H9 (cell line): Measurements from ENCODE around the gene RERE. TPM values are rescaled to one million over a fixed set of nuclear protein-coding genes. Genes with fewer than 3 reads are reported as not detected.

ENCODE experiments used
- DNase-seq: peaks from one replicate; pipeline ENCODE4 v3.0.0-alpha.2; 2017
- H2AFZ ChIP-seq: one replicate; pipeline ENCODE4 v1.6.1; 2013; ENCODE audit warnings: mild to moderate bottlenecking, low read length, control low read depth, moderate library complexity
- H2AK5ac ChIP-seq: 2 replicates; pipeline ENCODE4 v1.6.1; 2013; ENCODE audit warnings: low read length, control low read depth, mixed read lengths; ENCODE audit not compliant: insufficient read length
- H2BK120ac ChIP-seq: one replicate; pipeline ENCODE4 v1.6.1; 2013; ENCODE audit warnings: low read depth, mild to moderate bottlenecking, low read length, control low read depth, inconsistent platforms; ENCODE audit not compliant: poor library complexity, severe bottlenecking
- H2BK12ac ChIP-seq: 2 replicates; pipeline ENCODE4 v1.6.1; 2013; ENCODE audit warnings: low read length, control low read depth, mixed read lengths, low read depth; ENCODE audit not compliant: insufficient read length
- H2BK15ac ChIP-seq: 2 replicates; pipeline ENCODE4 v1.6.1; 2013; ENCODE audit warnings: low read depth, low read length, control low read depth
- H2BK20ac ChIP-seq: one replicate; pipeline ENCODE4 v1.6.1; 2013; ENCODE audit warnings: low read depth, mild to moderate bottlenecking, low read length, control low read depth, inconsistent platforms; ENCODE audit not compliant: poor library complexity, severe bottlenecking
- H2BK5ac ChIP-seq: 2 replicates; pipeline ENCODE4 v1.6.1; 2013; ENCODE audit warnings: low read length, control low read depth, mixed read lengths; ENCODE audit not compliant: insufficient read length
- H3K14ac ChIP-seq: 2 replicates; pipeline ENCODE4 v1.6.1; 2013; ENCODE audit warnings: low read length, control low read depth; ENCODE audit not compliant: insufficient read depth
- H3K18ac ChIP-seq: 2 replicates; pipeline ENCODE4 v1.6.1; 2013; ENCODE audit warnings: low read depth, mild to moderate bottlenecking, mixed read lengths, low read length, control low read depth; ENCODE audit not compliant: insufficient read length
- H3K23ac ChIP-seq: 2 replicates; pipeline ENCODE4 v1.6.1; 2013; ENCODE audit warnings: low read length, control low read depth, mixed read lengths, low read depth; ENCODE audit not compliant: insufficient read length
- H3K23me2 ChIP-seq: 2 replicates; pipeline ENCODE4 v1.6.1; 2013; ENCODE audit warnings: low read depth, mild to moderate bottlenecking, mixed read lengths, low read length, control low read depth; ENCODE audit not compliant: insufficient read length, poor library complexity, severe bottlenecking
- H3K27ac ChIP-seq: 2 replicates; pipeline ENCODE4 v1.5.1; 2013; ENCODE audit warnings: low read length, control low read depth, mixed read lengths, low read depth; ENCODE audit not compliant: insufficient read length
- H3K27me3 ChIP-seq: 2 replicates; pipeline ENCODE4 v1.6.1; 2013; ENCODE audit warnings: low read length, control low read depth, inconsistent platforms; ENCODE audit not compliant: insufficient read depth
- H3K4ac ChIP-seq: 2 replicates; pipeline ENCODE4 v1.6.1; 2013; ENCODE audit warnings: low read depth, mild to moderate bottlenecking, control low read depth, inconsistent platforms, low read length, moderate library complexity
- H3K4me1 ChIP-seq: 2 replicates; pipeline ENCODE4 v1.6.1; 2013; ENCODE audit warnings: low read length, control low read depth, inconsistent platforms; ENCODE audit not compliant: insufficient read depth
- H3K4me2 ChIP-seq: 2 replicates; pipeline ENCODE4 v1.6.1; 2013; ENCODE audit warnings: low read length, control low read depth, mixed read lengths; ENCODE audit not compliant: insufficient read length, insufficient read depth
- H3K56ac ChIP-seq: 2 replicates; pipeline ENCODE4 v1.6.1; 2013; ENCODE audit warnings: low read depth, mild to moderate bottlenecking, mixed read lengths, low read length, control low read depth; ENCODE audit not compliant: insufficient read length
- H3K79me1 ChIP-seq: 2 replicates; pipeline ENCODE4 v1.6.1; 2013; ENCODE audit warnings: low read depth, mild to moderate bottlenecking, moderate library complexity, low read length, control low read depth, inconsistent platforms; ENCODE audit not compliant: insufficient read depth, poor library complexity, severe bottlenecking
- H3K79me2 ChIP-seq: 2 replicates; pipeline ENCODE4 v1.6.1; 2013; ENCODE audit warnings: low read length, control low read depth, inconsistent platforms; ENCODE audit not compliant: insufficient read depth
- H3K9ac ChIP-seq: 2 replicates; pipeline ENCODE4 v1.6.1; 2013; ENCODE audit warnings: low read length, control low read depth, mixed read lengths; ENCODE audit not compliant: insufficient read length; ENCODE audit errors: extremely low read depth
- H3K9me3 ChIP-seq: one replicate; pipeline ENCODE4 v1.6.1; 2013; ENCODE audit warnings: low read depth, low read length, inconsistent platforms; ENCODE audit not compliant: control insufficient read depth
- H3T11ph ChIP-seq: one replicate; pipeline ENCODE4 v1.6.1; 2013; ENCODE audit warnings: mild to moderate bottlenecking, low read length, control low read depth, inconsistent platforms
- H4K20me1 ChIP-seq: one replicate; pipeline ENCODE4 v1.6.1; 2013; ENCODE audit not compliant: control insufficient read depth, insufficient read length, insufficient read depth
- H4K5ac ChIP-seq: 2 replicates; pipeline ENCODE4 v1.6.1; 2013; ENCODE audit warnings: low read depth, mild to moderate bottlenecking, mixed read lengths, low read length, control low read depth; ENCODE audit not compliant: insufficient read length
- H4K8ac ChIP-seq: replicated peaks from 2 replicates; pipeline ENCODE4 v1.6.1; 2013; ENCODE audit warnings: low read length, control low read depth, mixed read lengths, low read depth; ENCODE audit not compliant: insufficient read length
- H4K91ac ChIP-seq: 2 replicates; pipeline ENCODE4 v1.6.1; 2013; ENCODE audit warnings: low read depth, mild to moderate bottlenecking, moderate library complexity, mixed read lengths, low read length, control low read depth; ENCODE audit not compliant: insufficient read length
- H3K27ac Mint-ChIP-seq, 3 experiments: 2 replicates in 2 of 3; 3 replicates in 1 of 3; pipeline ENCODE4 v1.8.0; 2020 to 2021; ENCODE audit warnings: mixed read lengths in 3 of 3, mild to moderate bottlenecking in 1 of 3, moderate library complexity in 1 of 3
- H3K27me3 Mint-ChIP-seq: 2 replicates; pipeline ENCODE4 v1.8.0; 2021; ENCODE audit warnings: low read depth, mild to moderate bottlenecking, moderate library complexity, mixed read lengths
- H3K36me3 Mint-ChIP-seq, 3 experiments: 2 replicates in 2 of 3; 3 replicates in 1 of 3; pipeline ENCODE4 v1.8.0; 2020 to 2021; ENCODE audit warnings: low read depth in 3 of 3, mixed read lengths in 3 of 3; ENCODE audit not compliant: insufficient read depth in 1 of 3
- H3K4me1 Mint-ChIP-seq, 2 experiments: 2 replicates each; pipeline ENCODE4 v1.8.0; 2020; ENCODE audit warnings: mixed read lengths in 2 of 2
- H3K4me3 Mint-ChIP-seq, 2 experiments: 2 replicates in 1 of 2; 3 replicates in 1 of 2; pipeline ENCODE4 v1.8.0; 2020 to 2021; ENCODE audit warnings: mild to moderate bottlenecking in 2 of 2, mixed read lengths in 2 of 2, moderate library complexity in 1 of 2
- H3K9me3 Mint-ChIP-seq, 2 experiments: 2 replicates in 1 of 2; 3 replicates in 1 of 2; pipeline ENCODE4 v1.8.0; 2020; ENCODE audit warnings: mild to moderate bottlenecking in 2 of 2, mixed read lengths in 2 of 2, moderate library complexity in 1 of 2
- CTCF ChIP-seq: fragments of 200-600 bp; sonication (generic); conservative IDR thresholded peaks from 3 replicates; pipeline ENCODE4 v1.8.0; 2021; ENCODE audit warnings: antibody characterized with exemption, mild to moderate bottlenecking
- WGBS: extraction: QIAGEN DNeasy Blood & Tissue Kit; methylation state at CpG from one replicate; pipeline ENCODE4 v1.1.7; 2013; ENCODE audit warnings: missing lambda C conversion rate, low lambda C conversion rate, mixed read lengths; ENCODE audit not compliant: insufficient read length; ENCODE audit errors: extremely low coverage; 5-methylcytosine and 5-hydroxymethylcytosine counted together
- total RNA-seq: library from RNA; stranded (reverse); gene quantifications from 2 replicates; pipeline ENCODE4 v1.2.1, GENCODE V29; 2021

RERE gene
- total RNA-seq, 1 experiment from 2014 or later, result 103 TPM

GRCh38 chr1:8536515-8536914 is 280.9 kb downstream of the RERE start:
- no peaks in the 10 kb centered on the region for H4K20me1 ChIP-seq
- Mint-ChIP-seq H3K9me3 (no peaks in the 10 kb centered on the region), H3K4me1 (no peaks in the 10 kb centered on the region), H3K27me3 (no peaks in the 10 kb centered on the region), H3K4me3 (no peak overlapping the region), H3K36me3 (peaks cover 5 to 27% (median 26%) of the 10 kb centered on the region in 3 experiments; a peak in 5 of 7 replicates), H3K27ac (peak overlapping the region in 1 of 3 experiments; percentile 16; a peak in 3 of 7 replicates)
- H3T11ph ChIP-seq, result no peak overlapping the region
- no peak overlapping the region for H2BK15ac ChIP-seq
- no CpG with 5 or more reads among the region's 2 CpGs for WGBS
- H3K14ac ChIP-seq, result no peak overlapping the region
- H3K79me1 ChIP-seq, result peaks cover 9% of the 10 kb centered on the region
- no peaks in the 10 kb centered on the region for H3K9me3 ChIP-seq
- H3K4me1 ChIP-seq, result no peaks in the 10 kb centered on the region
- H3K23me2 ChIP-seq, result no peaks in the 10 kb centered on the region
- no peak overlapping the region for H2BK20ac ChIP-seq
- no peak overlapping the region for H3K4ac ChIP-seq
- no peak overlapping the region for H4K91ac ChIP-seq
- H3K56ac ChIP-seq, result no peak overlapping the region
- no peak overlapping the region for H2AK5ac ChIP-seq
- H4K5ac ChIP-seq, result no peak overlapping the region
- no peak overlapping the region for H3K9ac ChIP-seq
- no peak overlapping the region for H2BK12ac ChIP-seq
- no peak overlapping the region for H3K23ac ChIP-seq
- no peak for DNase-seq
- no peak for TF ChIP-seq CTCF
- no peak overlapping the region for H3K18ac ChIP-seq
- no peak overlapping the region for H2BK5ac ChIP-seq
- no peaks in the 10 kb centered on the region for H3K79me2 ChIP-seq
- H4K8ac ChIP-seq, result no peak overlapping the region
- no peaks in the 10 kb centered on the region for H3K27me3 ChIP-seq
- H3K27ac ChIP-seq, result no peak overlapping the region
- H2BK120ac ChIP-seq, result no peak overlapping the region
- no peak overlapping the region for H3K4me2 ChIP-seq
- no peak overlapping the region for H2AFZ ChIP-seq
